ENCODE data around the gene SNCAIP.

GRCh38 chr5:122458278-122458872 is 146.3 kb downstream of the SNCAIP start:
- TF ChIP-seq RARB (CRISPR knock-in tag; IDR thresholded peaks at IDR 0.05) (no peak), ESRRG (CRISPR knock-in tag; IDR thresholded peaks at IDR 0.05) (no peak), TOX (CRISPR knock-in tag; IDR thresholded peaks at IDR 0.05; ENCODE audit: borderline replicate concordance) (no peak), ZC3H10 (CRISPR knock-in tag; IDR thresholded peaks at IDR 0.05) (no peak), POU6F1 (CRISPR knock-in tag; IDR thresholded peaks at IDR 0.05; ENCODE audit: borderline replicate concordance, low read depth) (no peak), ARNTL (CRISPR knock-in tag; IDR thresholded peaks at IDR 0.05; ENCODE audit: borderline replicate concordance, low read depth) (no peak), OSR1 (CRISPR knock-in tag; IDR thresholded peaks at IDR 0.05) (no peak), ISL1 (CRISPR knock-in tag; IDR thresholded peaks at IDR 0.05) (no peak), GLIS3 (CRISPR knock-in tag; IDR thresholded peaks at IDR 0.05) (no peak), PPARA (CRISPR knock-in tag; IDR thresholded peaks at IDR 0.05; ENCODE audit: borderline replicate concordance) (no peak), ZFP30 (CRISPR knock-in tag; IDR thresholded peaks at IDR 0.05) (no peak), ZFP3 (CRISPR knock-in tag; IDR thresholded peaks at IDR 0.05) (no peak)

Measured in SK-N-SH treated with all-trans-retinoic acid at 6 μM for 48 hours (cell line).